IMR-90 (cell line): ENCODE data around the gene LEKR1. TPM values are rescaled to one million over a fixed set of nuclear protein-coding genes. Genes with fewer than 3 reads are reported as not detected.

Source experiments
- ATAC-seq: fragments of 200-7000 bp; cut with Tn5 transposase; 2 replicates; pipeline ENCODE4 v1.9.1; 2020; ENCODE audit warnings: low read depth, mild to moderate bottlenecking, moderate library complexity
- BruUV-seq: library from RNA; stranded (reverse); fragments of 400-500 nt; replicated peaks from 2 replicates; lab custom pipeline; 2021; lab: Mats Ljungman, UMichigan
- CTCF ChIA-PET: fragments of 300-600 bp; formaldehyde crosslinking; extraction: SDS; loops from one replicate; lab custom pipeline; 2021; ENCODE audit warnings: antibody characterized with exemption; lab: Yijun Ruan, JAX
- POLR2A ChIA-PET: fragments of 300-600 bp; sonication (Branson Sonifier 250); formaldehyde crosslinking; loops from one replicate; lab custom pipeline; 2022; ENCODE audit warnings: antibody characterized with exemption; ENCODE audit not compliant: unreplicated experiment; lab: Charles Lee
- DNase-seq: peaks from one replicate; pipeline ENCODE4 v3.0.0; 2013
- H2AFZ ChIP-seq: replicated peaks from 2 replicates; pipeline ENCODE3; 2013; ENCODE audit warnings: low read length, mild to moderate bottlenecking; ENCODE audit not compliant: poor library complexity
- H2AK5ac ChIP-seq: 2 replicates; pipeline ENCODE4 v1.6.1; 2013; ENCODE audit warnings: low read depth, low read length, inconsistent platforms
- H2AK9ac ChIP-seq: replicated peaks from 2 replicates; pipeline ENCODE3; 2013; ENCODE audit warnings: mild to moderate bottlenecking, low read depth, low read length, moderate library complexity; ENCODE audit not compliant: poor library complexity
- H2BK120ac ChIP-seq: 2 replicates; pipeline ENCODE4 v1.6.1; 2013; ENCODE audit warnings: low read depth, low read length, inconsistent platforms
- H2BK15ac ChIP-seq: 3 replicates; pipeline ENCODE4 v1.6.1; 2013; ENCODE audit warnings: low read depth, low read length, inconsistent platforms
- H2BK20ac ChIP-seq: 2 replicates; pipeline ENCODE4 v1.6.1; 2013; ENCODE audit warnings: low read depth, mild to moderate bottlenecking, inconsistent platforms, low read length, moderate library complexity
- H2BK5ac ChIP-seq: 2 replicates; pipeline ENCODE4 v1.6.1; 2013; ENCODE audit warnings: mild to moderate bottlenecking, low read depth, low read length, inconsistent platforms; ENCODE audit not compliant: poor library complexity, severe bottlenecking
- H3K14ac ChIP-seq: replicated peaks from 2 replicates; pipeline ENCODE4 v1.6.1; 2013; ENCODE audit warnings: low read depth, low read length, inconsistent platforms
- H3K18ac ChIP-seq: 2 replicates; pipeline ENCODE4 v1.6.1; 2013; ENCODE audit warnings: low read depth, low read length, control low read depth
- H3K23ac ChIP-seq: 2 replicates; pipeline ENCODE4 v1.6.1; 2013; ENCODE audit warnings: low read depth, low read length, inconsistent platforms
- H3K27ac ChIP-seq: 2 replicates; pipeline ENCODE4 v1.5.1; 2013; ENCODE audit warnings: mild to moderate bottlenecking, control low read depth, low read length; ENCODE audit not compliant: insufficient read depth
- H3K27me3 ChIP-seq: 2 replicates; pipeline ENCODE4 v1.6.1; 2013; ENCODE audit warnings: low read length; ENCODE audit not compliant: control insufficient read depth, insufficient read depth
- H3K36me3 ChIP-seq: 2 replicates; pipeline ENCODE4 v1.6.1; 2013; ENCODE audit warnings: low read length, mixed read lengths; ENCODE audit not compliant: control insufficient read depth, insufficient read depth
- H3K4ac ChIP-seq: 2 replicates; pipeline ENCODE4 v1.6.1; 2013; ENCODE audit warnings: low read depth, low read length, inconsistent platforms
- H3K4me1 ChIP-seq: 2 replicates; pipeline ENCODE4 v1.6.1; 2013; ENCODE audit warnings: low read length, mixed read lengths; ENCODE audit not compliant: control insufficient read depth, insufficient read depth
- H3K4me2 ChIP-seq: 2 replicates; pipeline ENCODE4 v1.6.1; 2013; ENCODE audit warnings: low read depth, mild to moderate bottlenecking, control low read depth, low read length, moderate library complexity
- H3K4me3 ChIP-seq: 2 replicates; pipeline ENCODE4 v1.5.1; 2013; ENCODE audit warnings: low read depth, mild to moderate bottlenecking, control low read depth, low read length, moderate library complexity; ENCODE audit not compliant: insufficient read depth
- H3K56ac ChIP-seq: 2 replicates; pipeline ENCODE4 v1.6.1; 2013; ENCODE audit warnings: low read length, inconsistent platforms; ENCODE audit not compliant: insufficient read depth; ENCODE audit errors: extremely low read depth
- H3K79me1 ChIP-seq, 2 experiments: 2 replicates each; pipeline ENCODE4 v1.6.1; 2013; ENCODE audit warnings: low read length in 2 of 2, inconsistent platforms in 1 of 2, low read depth in 1 of 2
- H3K9ac ChIP-seq: 2 replicates; pipeline ENCODE4 v1.6.1; 2013; ENCODE audit warnings: low read depth, low read length, control low read depth
- H3K9me1 ChIP-seq: 2 replicates; pipeline ENCODE4 v1.6.1; 2013; ENCODE audit warnings: low read length, inconsistent platforms; ENCODE audit not compliant: insufficient read depth
- H3K9me3 ChIP-seq: 2 replicates; pipeline ENCODE4 v1.6.1; 2013; ENCODE audit warnings: low read length; ENCODE audit not compliant: control insufficient read depth, insufficient read depth
- H4K20me1 ChIP-seq: 2 replicates; pipeline ENCODE4 v1.6.1; 2013; ENCODE audit warnings: low read length, inconsistent platforms; ENCODE audit not compliant: insufficient read depth
- H4K5ac ChIP-seq: 2 replicates; pipeline ENCODE4 v1.6.1; 2013; ENCODE audit warnings: mild to moderate bottlenecking, low read depth, low read length, control low read depth
- H4K8ac ChIP-seq, 2 experiments: 2 replicates each; pipeline ENCODE4 v1.6.1; 2013; ENCODE audit warnings: low read depth in 2 of 2, low read length in 2 of 2, control low read depth in 1 of 2, inconsistent platforms in 1 of 2
- H4K91ac ChIP-seq: 2 replicates; pipeline ENCODE4 v1.6.1; 2013; ENCODE audit warnings: low read depth, low read length, inconsistent platforms; ENCODE audit not compliant: insufficient read depth
- BHLHE40 ChIP-seq: fragments of 150-350 bp; IDR thresholded peaks from 2 replicates; pipeline ENCODE4 v1.6.1; 2016; ENCODE audit warnings: mild to moderate bottlenecking, low read depth, low read length
- CEBPB ChIP-seq: IDR thresholded peaks from 2 replicates; pipeline ENCODE4 v1.6.1; 2012; ENCODE audit warnings: low read depth, low read length, improper control_type of control experiment
- CHD1 ChIP-seq: IDR thresholded peaks from 2 replicates; pipeline ENCODE4 v1.6.1; 2012; ENCODE audit warnings: low read depth, low read length, improper control_type of control experiment
- CTCF ChIP-seq: conservative IDR thresholded peaks from 2 replicates; pipeline ENCODE4 v1.5.1; 2012; ENCODE audit warnings: mild to moderate bottlenecking, low read depth, low read length, improper control_type of control experiment
- ELK1 ChIP-seq: fragments of 150-350 bp; IDR thresholded peaks from 2 replicates; pipeline ENCODE4 v1.6.1; 2016; ENCODE audit warnings: low read depth, mild to moderate bottlenecking, low read length, moderate library complexity, borderline replicate concordance
- FOS ChIP-seq: fragments of 150-350 bp; IDR thresholded peaks from 2 replicates; pipeline ENCODE4 v1.6.1; 2016; ENCODE audit warnings: low read depth, low read length
- MAFK ChIP-seq: IDR thresholded peaks from 2 replicates; pipeline ENCODE4 v1.6.1; 2012; ENCODE audit warnings: low read depth, low read length, improper control_type of control experiment
- MAZ ChIP-seq: IDR thresholded peaks from 2 replicates; pipeline ENCODE4 v1.6.1; 2012; ENCODE audit warnings: low read depth, mild to moderate bottlenecking, low read length, improper control_type of control experiment, moderate library complexity, borderline replicate concordance
- MXI1 ChIP-seq: IDR thresholded peaks from 2 replicates; pipeline ENCODE4 v1.6.1; 2012; ENCODE audit warnings: low read depth, mild to moderate bottlenecking, low read length, moderate library complexity, borderline replicate concordance
- NFE2L2 ChIP-seq: fragments of 150-350 bp; IDR thresholded peaks from 2 replicates; pipeline ENCODE4 v1.6.1; 2016; ENCODE audit warnings: low read depth, mild to moderate bottlenecking, low read length
- POLR2A ChIP-seq: IDR thresholded peaks from 2 replicates; pipeline ENCODE4 v1.6.1; 2012; ENCODE audit warnings: mild to moderate bottlenecking, low read depth, low read length
- RAD21 ChIP-seq: IDR thresholded peaks from 2 replicates; pipeline ENCODE4 v1.6.1; 2012; ENCODE audit warnings: low read length, improper control_type of control experiment
- RCOR1 ChIP-seq: IDR thresholded peaks from 2 replicates; pipeline ENCODE4 v1.6.1; 2012; ENCODE audit warnings: mild to moderate bottlenecking, low read length, improper control_type of control experiment; ENCODE audit not compliant: insufficient replicate concordance
- RFX5 ChIP-seq: IDR thresholded peaks from 2 replicates; pipeline ENCODE4 v1.8.0; 2012; ENCODE audit warnings: low read depth, mild to moderate bottlenecking, low read length, moderate library complexity
- SMC3 ChIP-seq: fragments of 150-350 bp; IDR thresholded peaks from 2 replicates; pipeline ENCODE4 v1.6.1; 2016; ENCODE audit warnings: low read depth, mild to moderate bottlenecking, antibody characterized with exemption, low read length, moderate library complexity
- USF2 ChIP-seq: fragments of 150-350 bp; IDR thresholded peaks from 2 replicates; pipeline ENCODE4 v1.6.1; 2017; ENCODE audit warnings: mild to moderate bottlenecking, antibody characterized with exemption, low read length, low read depth
- WGBS, 2 experiments: methylation state at CpG; one replicate each; pipeline versions ENCODE4 v1.1.5 to v1.1.7; 2013; ENCODE audit warnings: missing lambda C conversion rate in 2 of 2; ENCODE audit not compliant: insufficient read length in 1 of 2; ENCODE audit errors: extremely low coverage in 2 of 2; 5-methylcytosine and 5-hydroxymethylcytosine counted together
- dilution Hi-C: fragments of 300-500 bp; cut with HindIII; formaldehyde crosslinking; loops from one replicate; pipeline ENCODE4 v1.14.3; 2018; ENCODE audit warnings: low sequenced_read_pairs; ENCODE audit not compliant: unreplicated experiment
- in situ Hi-C: fragments of 300-500 bp; cut with MboI; formaldehyde crosslinking; loops from 3 replicates; pipeline ENCODE4 v1.14.3; 2019; ENCODE audit warnings: low sequenced_read_pairs, inconsistent platforms, mixed read lengths
- intact Hi-C: fragments of 100-400 bp; cut with micrococcal nuclease; formaldehyde crosslinking; loops from 2 replicates; pipeline ENCODE4 v1.10.0; 2022
- polyA plus RNA-seq, 3 experiments: library from polyadenylated mRNA; depleted of rRNA; stranded (reverse); fragments of >200 nt; gene quantifications; 2 replicates each; pipeline ENCODE4 v1.2.3, GENCODE V29; 2012; ENCODE audit warnings: low replicate concordance in 1 of 3
- total RNA-seq: library from RNA; depleted of rRNA; stranded (reverse); fragments of >200 nt; gene quantifications from 2 replicates; pipeline ENCODE4 v1.2.3, GENCODE V29; 2012

Gene LEKR1
- total and polyA plus RNA-seq, 2 of the 4 experiments (the other 2 are of a cell fraction) = 0.19 to 0.36 TPM

GRCh38 chr3:156792536-156792935 lies 33.6 kb upstream of the LEKR1 start:
- BruUV-seq = no TSS peak
- ChIA-PET CTCF (interaction anchor here (1.0 kb wide), 1 partner anchor 15 kb away, joined by 3 read pairs; no protein-coding TSS in a partner anchor), POLR2A (no interaction called here)
- Histone ChIP-seq H3K9me1 (peaks cover 11% of the 10 kb centered on the region; the same call in 1 of the 2 replicates), H3K4ac (0 out of 2 replicates have a peak overlapping the region, but pooled peaks have one; percentile 75), H3K36me3 (no peaks in the 10 kb centered on the region), H3K9ac (no peak overlapping the region), H3K79me1 (peaks cover 0 to 5% of the 10 kb centered on the region in 2 experiments; a peak in 2 of 4 replicates), H4K20me1 (no peaks in the 10 kb centered on the region), H3K27me3 (no peaks in the 10 kb centered on the region), H3K56ac (no peak overlapping the region), H2AFZ (no peak overlapping the region), H3K27ac (no peak overlapping the region), H3K23ac (no peak overlapping the region), H4K8ac (peak overlapping the region; percentile 28 to 89; a peak in 1 of 4 replicates), H2BK15ac (no peak overlapping the region; the same call in 2 of the 3 replicates), H2BK5ac (peak overlapping the region; percentile 74), H2AK5ac (no peak overlapping the region), H3K4me3 (no peak overlapping the region), H3K4me2 (no peak overlapping the region), H2AK9ac (no peak overlapping the region), H4K5ac (no peak overlapping the region), H3K4me1 (peaks cover 13% of the 10 kb centered on the region), H3K18ac (no peak overlapping the region; the same call in 1 of the 2 replicates), H3K9me3 (no peaks in the 10 kb centered on the region), H4K91ac (no peak overlapping the region), H2BK120ac (peak overlapping the region; percentile 86; the same call in 1 of the 2 replicates), H2BK20ac (peak overlapping the region; percentile 88; the same call in 1 of the 2 replicates), H3K14ac (peak overlapping the region; percentile 86; the same call in 1 of the 2 replicates)
- intact Hi-C loops (no loop called here), dilution Hi-C loops (no loop called here), in situ Hi-C loops (no loop called here)
- no peak for TF ChIP-seq MAFK
- no peak for TF ChIP-seq FOS
- TF ChIP-seq POLR2A = no peak
- no peak for TF ChIP-seq SMC3
- no peak for TF ChIP-seq RCOR1
- no peak for TF ChIP-seq USF2
- no peak for TF ChIP-seq RFX5
- TF ChIP-seq ELK1 = no peak
- TF ChIP-seq CTCF = no peak
- no peak for TF ChIP-seq CEBPB
- no peak for TF ChIP-seq MAZ
- no peak for TF ChIP-seq NFE2L2
- TF ChIP-seq MXI1 = no peak
- no peak for TF ChIP-seq BHLHE40
- no peak for TF ChIP-seq RAD21
- no peak for TF ChIP-seq CHD1
- ATAC-seq (no peak), DNase-seq (no peak)
- 100% methylated on average over 1 of the region's 3 CpGs; no CpG with 5 or more reads in 1 of the 2 experiments for WGBS, 2 experiments
